Measurements from ENCODE around the gene FGF10.

FGF10 gene

DNA sequence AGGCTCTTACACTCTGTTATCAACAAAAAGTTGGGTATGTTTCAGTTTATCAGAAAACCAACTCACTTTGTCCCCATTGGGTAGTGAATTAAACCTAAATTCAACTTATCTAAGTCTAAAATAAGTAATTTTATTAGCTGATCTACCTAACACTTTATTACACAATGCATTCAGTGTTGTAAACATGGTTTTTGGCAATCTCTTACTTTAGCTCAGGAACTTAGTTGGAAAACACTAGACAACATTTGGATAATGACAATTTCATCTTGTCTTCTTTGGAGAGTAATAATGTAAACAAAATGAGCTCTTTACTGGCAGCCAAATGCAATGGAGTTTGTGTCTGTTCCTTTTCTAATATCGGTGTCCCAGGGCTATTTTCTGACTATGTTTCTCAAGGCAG lies 33.0 kb downstream of the FGF10 start:
- DNase-seq (ENCODE audit: low spot score): no peak

DNA sequence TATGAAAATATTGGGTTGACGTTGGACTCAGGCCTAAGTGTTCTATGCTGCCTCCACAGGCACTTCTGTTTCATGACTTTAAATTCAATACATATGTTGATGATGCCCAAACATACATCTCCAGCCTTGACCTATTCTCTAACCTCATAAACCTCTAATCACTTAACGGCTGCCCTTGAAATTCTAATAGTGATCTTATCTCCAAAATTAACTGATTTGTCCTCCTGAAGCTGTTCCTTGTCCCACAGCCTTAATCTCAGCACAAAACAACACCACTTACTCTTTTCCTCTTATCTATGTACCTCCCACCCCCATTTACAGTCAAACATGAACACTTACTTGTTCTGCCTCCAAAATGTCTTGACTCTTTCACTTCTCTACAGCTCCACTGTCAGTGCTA lies 43.3 kb downstream of the FGF10 start:
- no peak for DNase-seq (ENCODE audit: low spot score)

DNA sequence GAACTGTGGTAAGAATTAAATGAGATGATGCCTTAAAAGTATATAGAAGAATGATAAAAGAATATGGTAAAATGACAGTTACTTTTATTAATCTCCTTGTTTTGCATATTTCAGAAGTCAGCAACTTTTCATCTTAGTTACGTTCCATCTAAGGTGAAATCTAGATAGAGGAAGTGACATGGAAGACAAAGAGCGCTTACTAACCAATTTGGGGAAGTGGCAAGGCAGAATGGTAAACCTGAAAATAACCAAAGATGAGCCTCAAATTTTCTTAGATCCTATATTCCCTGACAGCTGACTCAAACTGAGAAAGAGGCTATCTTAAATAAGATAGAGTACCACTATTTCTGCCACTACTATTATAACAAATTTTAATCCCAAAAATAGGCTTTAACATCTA lies 52.5 kb downstream of the FGF10 start:
- DNase-seq (ENCODE audit: low spot score): no peak

DNA sequence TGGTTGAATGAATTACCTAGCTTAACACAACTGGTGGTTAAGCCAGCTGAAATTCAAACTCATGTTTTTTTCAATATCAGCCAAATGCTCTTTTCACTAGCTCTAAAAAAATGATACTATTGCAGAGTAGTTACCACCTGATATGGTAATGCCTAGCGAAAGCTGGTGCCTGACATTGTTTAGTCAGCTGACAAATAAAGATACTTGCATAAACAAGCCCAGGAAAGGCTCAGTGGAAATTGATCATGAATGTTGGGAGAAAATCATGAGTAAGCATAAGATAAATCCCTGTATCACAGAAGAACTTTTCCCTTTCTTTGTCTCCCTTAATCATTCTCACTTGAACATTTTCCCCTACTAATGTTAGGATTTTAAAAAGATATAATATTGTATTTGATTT lies 54.6 kb downstream of the FGF10 start:
- DNase-seq (ENCODE audit: low spot score): no peak

DNA sequence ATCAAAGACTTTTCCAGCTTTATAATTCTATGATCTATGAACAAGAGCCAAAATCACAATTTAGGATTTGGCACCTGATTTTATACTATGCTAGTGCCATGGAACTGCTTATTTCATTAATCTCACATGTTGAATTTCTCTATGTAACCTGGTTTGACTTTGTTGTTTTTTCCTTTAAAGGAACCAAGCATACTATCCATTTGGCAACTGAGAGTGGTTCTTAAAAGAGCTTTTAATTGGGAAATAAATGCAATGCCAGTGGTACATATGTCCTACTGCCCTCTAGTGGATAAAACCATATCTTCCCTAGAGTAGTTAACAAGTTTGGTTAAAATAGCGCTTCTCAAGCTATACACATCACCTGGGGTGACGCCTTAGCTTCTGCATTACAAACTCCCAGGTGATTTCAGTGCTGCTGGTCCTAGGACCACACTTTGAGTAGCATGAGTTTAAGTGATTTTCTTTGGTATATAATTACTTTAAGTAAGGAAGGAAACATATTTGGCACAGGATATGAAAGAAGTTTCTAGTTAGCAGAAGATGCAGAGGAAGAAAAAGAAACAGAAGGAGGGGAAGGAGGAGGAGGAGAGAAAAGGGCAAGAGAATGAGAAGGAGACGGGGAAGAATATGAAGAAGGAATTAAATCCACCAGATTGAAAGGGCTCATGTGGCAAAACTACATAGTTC lies 56.8 kb downstream of the FGF10 start:
- peak; percentile 0 for DNase-seq (ENCODE audit: low spot score)

DNA sequence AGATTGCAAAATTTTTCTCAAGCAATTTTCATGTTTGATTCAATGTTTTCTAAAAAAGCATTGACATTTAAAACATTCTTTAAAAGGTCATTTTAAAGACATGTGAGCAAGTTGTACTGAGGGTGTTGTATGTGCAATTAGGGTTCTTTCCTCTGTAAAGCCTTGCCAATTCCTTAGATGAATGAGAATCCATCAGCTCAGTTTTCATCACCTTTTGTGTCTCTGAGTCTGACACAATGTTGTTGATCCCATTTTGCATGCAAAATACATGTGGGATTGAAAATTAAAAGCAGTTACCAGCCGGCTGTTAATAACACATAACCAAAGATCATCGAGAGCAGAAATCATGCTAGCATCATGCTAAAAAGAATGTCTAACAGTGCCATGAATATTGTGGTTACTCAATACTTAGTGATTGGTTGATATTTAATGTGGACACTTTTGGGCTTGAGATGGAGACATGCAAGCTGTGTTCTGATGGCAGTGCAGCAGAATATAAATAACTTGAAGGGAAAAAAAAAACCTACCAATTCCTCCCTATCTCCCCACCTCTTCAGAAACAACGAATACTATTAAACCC lies 57.7 kb downstream of the FGF10 start:
- no peak for DNase-seq (ENCODE audit: low spot score)

DNA sequence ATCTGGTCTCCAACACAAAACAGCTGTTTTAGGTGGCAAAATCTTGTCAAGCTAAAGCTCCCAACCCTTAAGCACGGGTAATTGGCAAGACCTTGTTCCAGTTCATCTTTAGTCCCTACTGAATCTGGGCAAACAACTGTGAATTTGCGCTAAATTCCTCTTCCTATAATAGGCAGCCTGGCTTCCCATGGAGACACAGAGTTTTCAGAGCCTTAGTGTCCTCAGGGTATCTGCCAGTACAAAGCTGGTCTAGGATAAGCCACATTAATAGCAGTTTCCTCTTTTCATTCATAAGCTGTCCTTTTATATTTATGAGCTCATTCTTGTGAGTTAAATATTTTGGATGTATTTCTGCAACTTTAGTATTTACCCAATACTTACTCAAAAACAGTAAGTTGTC lies 59.5 kb downstream of the FGF10 start:
- no peak for DNase-seq (ENCODE audit: low spot score)

DNA sequence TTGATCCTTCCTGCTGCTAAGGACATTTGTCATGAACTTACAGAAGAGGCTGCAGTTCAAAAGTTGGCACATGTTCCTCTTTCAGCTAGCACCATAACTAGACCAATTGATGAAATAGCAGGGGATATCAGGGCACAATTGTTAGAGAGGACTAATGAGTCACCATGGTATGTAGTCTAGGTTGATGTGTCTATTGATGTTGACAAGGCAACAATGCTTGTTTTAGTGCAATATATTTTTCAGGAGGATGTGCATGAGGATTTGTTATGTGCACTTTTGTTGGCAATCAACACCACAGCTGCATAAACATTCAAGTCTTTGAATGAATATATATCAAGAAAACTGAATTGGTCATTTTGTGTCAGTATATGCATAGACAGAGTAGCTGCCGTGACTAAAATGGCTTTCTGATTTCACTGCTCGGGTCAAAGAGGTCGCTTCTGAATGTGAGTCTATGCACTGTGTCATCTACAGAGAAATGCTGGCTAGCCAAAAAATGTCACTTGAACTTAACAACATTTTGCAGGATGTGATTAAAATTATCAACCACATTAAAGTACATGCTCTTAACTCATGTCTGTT lies 68.0 kb downstream of the FGF10 start:
- DNase-seq (ENCODE audit: low spot score): no peak

DNA sequence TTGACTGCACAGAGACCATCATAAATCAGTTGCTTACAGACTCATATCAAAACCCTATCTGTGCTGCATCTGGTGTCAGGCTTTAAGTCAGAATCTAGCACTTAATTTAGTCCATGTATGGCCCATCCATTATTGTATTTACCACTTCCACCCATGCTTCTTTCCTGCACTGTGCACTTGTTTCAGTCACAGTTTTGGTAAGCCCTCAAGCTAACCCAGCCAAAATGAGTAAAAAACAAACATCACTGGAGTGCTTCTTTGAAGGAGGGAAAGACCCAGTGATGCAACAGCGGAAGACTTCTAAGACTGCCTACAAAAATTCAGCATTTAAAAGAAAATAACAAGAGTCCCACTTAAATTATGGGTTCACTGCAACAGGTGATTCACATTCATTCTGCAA lies 69.0 kb downstream of the FGF10 start:
- DNase-seq (ENCODE audit: low spot score): no peak

DNA sequence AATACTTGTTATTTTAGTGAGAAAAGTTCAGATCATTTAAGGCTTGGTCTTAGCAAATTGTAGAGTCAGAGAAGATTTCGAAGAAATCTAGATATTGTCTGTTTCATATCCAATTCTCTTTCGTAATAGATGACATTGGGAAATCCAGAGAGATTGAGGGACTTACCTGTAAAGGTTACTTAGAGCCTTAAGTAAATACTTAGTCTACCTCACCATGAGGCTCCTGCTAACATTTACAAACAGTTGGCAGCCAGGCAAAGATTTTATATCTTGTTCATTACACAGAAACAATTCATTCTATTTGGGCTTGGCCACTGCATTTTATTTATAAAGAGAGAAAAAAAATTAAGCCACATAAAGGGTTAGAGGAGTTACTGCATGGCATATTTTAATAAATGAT lies 70.3 kb downstream of the FGF10 start:
- DNase-seq (ENCODE audit: low spot score): no peak

DNA sequence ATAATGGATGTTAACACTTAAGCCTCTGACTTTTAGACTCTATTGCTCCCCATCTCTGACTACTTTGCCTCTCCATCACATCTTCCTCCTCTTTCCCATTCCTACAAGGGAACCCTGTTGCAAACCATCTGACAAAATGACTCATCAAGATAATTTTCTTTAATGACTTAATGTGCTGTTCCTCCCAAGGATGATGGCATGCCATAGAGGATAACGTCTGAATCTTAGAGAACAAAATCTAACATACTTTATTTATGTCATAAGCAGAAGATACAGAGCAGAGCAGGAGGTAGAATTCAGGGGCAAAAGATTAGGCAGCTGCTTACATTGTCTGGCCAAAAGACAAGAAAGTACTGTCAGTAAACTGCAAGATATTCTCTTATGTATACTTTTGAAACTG lies 76.8 kb downstream of the FGF10 start:
- no peak for DNase-seq (ENCODE audit: low spot score)

DNA sequence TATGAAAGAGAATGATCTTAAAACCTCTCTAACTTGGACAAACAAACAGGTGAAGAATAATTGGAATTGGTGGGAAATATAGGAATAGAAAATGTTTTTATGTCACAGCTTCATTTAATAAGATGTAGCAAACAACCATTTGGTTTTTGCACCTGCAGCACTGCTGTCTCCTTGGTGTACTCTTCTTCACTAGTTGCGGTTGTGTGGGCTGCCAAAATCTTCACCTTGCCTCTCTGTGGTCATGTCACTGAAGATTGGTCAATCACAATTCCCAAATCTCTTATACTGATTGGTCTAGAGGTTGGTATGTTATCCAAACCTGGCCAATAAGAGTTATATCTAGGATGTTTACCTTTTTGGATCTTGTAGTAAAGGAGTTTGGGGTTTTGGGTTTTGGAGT lies 88.7 kb downstream of the FGF10 start:
- no peak for DNase-seq (ENCODE audit: low spot score)

DNA sequence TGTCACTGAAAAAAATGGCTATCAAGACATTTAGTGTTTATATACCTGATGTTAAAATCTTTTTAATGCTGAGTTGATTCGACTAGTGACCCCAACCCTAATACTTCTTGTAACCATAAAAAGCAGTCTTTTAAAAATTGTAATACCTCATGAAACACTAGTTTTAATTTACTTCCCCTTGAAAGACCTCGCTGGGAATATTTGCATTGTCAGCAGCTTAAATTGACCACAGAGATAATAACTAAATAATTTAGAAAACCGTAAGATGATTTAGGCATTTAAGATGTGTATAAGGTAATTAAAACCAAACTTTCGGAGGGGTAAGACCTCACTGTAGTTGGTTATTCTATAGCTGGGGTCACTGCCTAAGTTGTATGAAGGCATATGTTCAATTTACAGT lies 89.8 kb downstream of the FGF10 start:
- DNase-seq (ENCODE audit: low spot score): no peak

DNA sequence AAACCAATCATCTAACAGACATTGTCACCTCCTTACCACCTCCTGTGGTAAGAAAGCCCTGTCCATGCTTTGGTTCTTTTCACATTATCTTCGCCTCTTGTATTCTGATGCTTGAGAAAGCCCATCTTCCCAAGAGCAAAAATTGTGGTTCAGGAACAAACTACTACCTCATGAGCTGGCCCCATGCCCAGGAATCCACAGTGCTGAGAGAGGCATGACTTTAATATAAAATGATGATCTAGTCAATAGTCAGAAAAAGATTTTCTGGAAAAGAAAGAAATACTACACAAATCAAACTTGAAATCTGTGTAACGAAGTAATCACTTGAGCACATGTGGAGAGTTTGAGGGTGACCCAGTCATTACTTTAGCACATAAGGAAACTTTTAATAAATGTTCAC lies 94.7 kb downstream of the FGF10 start:
- no peak for DNase-seq (ENCODE audit: low spot score)

DNA sequence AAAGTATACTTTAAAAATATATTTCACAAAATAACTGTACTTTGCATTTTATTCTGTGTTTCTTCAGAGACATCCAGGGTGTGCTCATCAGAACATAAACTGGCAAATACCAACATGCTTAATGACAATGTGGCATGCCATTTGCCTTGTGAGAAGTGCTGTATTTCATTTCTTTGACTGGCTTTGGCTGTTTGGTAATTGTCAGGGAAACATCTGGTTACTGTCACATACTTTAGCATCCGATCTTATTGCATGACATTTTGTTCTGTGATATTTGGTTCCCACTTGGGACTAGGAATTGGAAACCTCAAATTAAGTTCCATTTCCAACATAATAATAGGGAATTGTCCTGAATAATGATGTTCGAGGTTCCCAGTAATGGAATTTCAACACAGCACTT lies 96.5 kb downstream of the FGF10 start:
- DNase-seq (ENCODE audit: low spot score): no peak

DNA sequence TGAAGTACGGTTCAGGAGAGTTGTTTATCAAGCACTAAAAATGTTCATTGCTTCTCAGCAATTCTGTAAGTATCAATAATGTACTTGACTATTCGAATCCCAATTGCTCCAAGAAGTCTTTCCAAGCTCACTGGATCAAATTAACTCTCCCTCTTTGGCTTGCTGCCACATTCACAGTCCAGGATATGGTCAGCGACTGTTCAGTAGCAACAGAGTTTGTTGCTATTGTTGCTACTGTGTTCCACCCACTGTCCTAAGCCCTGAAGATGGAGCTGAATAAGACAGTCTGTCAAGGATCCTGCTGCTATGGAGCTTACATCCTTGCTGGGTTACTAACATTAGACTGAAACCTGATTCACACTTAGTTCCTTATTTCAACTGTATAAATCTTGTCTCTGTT lies 110.8 kb downstream of the FGF10 start:
- DNase-seq (ENCODE audit: low spot score): no peak

DNA sequence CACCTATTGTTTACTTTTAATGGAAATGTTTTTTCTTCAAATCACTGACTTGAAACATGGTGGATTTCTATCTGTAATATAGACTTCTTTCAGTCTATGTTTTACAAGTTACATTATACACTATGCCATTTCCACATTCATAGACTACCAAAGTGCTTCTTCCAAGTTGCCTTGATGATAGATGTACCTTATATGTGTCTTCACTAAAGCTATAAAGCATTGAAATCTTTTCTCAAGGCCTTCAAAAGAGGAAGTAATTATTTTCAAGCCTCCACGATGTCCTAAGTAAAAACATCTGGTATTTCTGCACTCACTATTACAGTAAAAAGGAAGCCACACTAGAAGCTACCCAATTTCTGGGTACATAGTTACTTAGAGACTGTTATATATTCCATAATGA lies 113.3 kb downstream of the FGF10 start:
- DNase-seq (ENCODE audit: low spot score): no peak

DNA sequence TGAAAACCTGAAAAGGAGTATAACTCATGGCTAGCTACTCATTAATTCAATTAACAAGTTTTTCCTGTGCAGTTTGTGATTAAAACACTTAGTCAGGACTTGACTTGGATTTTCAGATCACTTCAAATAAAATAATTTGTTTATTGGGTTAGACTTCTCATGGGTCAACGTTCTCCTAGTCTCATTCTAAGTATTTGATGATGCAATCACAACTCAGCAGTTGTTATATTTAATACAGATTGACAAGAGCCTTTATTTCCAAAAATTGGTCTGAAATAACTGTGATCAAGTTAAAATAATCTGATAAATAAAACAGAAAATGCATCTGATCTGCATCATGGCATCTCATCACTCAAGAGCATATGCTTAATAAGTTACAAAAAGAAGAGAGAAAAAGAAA lies 113.9 kb downstream of the FGF10 start:
- no peak for DNase-seq (ENCODE audit: low spot score)

DNA sequence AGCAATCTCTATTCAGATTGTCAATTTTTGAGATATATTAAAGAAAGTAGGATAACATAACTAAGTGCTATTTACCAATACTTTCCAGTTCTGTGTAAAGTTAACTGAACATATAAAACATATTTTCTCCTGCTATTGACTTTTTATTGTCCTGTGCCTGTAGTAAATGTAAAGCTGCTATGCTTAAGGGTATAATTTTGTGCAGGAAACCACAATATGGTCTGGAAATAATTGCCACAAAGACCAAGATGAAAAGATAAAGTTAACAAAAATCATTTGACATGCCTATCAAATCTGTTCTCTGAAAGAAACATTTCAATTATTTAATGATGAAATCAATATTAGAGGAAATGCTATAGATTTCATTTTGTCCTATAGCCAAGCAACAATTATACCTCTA lies 121.3 kb downstream of the FGF10 start:
- DNase-seq (ENCODE audit: low spot score): no peak

DNA sequence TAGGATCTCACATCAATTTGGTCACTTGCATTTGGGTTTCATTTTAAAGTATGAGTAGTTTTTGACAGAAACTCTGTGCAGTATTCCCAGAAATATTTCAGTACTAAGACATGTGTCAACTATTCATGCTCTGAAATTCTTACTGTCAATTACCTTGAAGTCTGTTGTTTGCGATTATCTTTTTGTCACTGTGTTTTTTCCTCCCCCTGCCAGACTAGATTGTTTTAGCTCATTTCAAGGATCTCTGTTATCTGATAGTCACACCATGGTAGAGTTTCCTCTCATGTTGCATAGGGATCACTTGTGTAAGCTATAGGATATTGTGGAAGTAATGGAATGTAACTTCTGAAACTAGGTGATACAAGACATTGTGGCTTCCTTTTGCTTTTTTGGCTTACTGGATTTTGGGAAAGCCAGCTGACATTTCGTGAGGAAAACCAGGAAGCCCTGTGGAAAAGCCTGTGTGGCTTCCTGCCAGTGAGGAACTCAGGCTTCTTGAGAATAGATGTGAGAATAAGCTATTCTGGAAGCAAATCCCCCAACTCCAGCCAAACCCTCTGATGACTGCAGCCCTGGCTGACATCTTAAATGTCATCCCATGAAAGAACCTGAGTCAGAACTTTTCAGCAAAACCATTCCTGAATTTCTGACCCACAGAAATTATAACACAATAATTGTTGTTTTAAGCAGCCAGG lies 122.2 kb downstream of the FGF10 start:
- DNase-seq (ENCODE audit: low spot score): no peak

DNA sequence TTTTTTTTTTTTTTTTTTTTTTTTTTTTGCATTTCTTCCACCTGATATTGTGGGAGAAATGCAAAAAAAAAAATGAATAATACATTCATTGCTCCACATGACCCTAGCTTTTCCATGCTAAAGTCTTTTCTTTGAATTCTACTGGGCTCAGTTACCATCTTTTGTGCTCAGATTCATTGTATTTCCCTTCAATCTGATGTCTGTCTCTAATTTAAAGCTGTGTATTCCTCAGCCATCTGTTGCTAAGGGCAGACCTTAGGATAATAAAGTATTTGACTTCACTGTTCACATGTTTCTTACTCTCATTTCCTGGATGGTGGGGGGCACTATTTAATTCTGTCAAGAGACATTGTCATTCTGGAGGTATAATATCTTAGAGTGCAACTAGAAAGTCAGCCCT lies 123.5 kb downstream of the FGF10 start:
- no peak for DNase-seq (ENCODE audit: low spot score)

DNA sequence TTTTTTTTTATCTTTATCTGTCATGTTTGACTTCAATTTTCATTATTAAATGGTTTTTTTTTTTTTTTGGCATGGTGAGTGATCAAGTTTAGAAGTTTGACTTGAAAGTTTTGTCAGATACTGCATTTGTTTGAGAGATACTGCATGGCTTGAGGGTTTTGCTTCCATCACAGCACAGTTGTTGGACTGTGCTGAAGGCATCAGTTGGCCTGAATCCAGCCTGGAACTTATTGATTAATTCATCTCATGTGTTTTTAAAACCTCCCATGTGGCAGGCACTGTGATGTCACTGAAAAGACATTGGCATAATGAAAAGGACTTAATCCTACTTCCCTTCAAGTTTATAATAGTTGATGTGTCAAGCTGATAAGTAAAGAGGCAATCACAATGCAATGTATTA lies 128.4 kb downstream of the FGF10 start:
- no peak for DNase-seq (ENCODE audit: low spot score)

DNA sequence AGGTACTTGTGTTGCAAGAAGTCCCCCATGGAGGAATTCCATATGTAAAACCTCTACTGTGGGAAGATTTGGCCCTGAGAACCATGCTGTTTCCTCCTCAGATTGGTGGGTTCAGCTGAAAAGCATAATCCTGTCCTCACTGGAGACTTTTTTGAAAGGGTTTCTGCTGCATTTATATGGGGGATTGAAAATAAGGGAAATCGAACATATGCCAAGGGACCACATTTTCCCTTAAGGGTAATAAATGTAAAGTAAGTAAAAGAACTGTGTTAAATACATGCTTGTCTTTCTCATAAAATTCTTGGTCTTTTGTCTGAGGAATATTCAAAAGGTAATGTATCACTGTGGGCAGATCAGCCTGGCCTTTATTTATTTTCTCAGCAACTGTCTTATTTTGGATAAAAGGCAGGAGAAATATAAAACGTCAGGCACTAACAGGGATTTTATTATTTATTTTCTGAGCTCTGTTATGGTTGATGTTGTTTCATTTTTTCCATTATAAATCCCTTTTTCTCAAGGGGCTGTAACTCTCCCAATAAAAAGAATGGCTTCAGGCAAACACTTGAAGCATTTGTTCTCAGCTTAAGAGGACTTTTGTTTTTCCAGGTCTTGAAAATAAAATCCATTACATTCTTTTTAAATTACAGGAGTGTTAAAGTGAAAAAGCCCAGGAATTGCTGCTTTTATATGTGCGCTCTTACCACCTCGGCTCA lies 131.4 kb downstream of the FGF10 start:
- DNase-seq (ENCODE audit: low spot score): no peak

All from hepatic stellate cell (primary cell).